GM19035 (cell line): ENCODE data around the gene ANKRD36C.
"Not testable (repeated sequence)": the region's sequence is repeated elsewhere in the genome, so short reads cannot be mapped to it uniquely, and the experiment has no call there.

Experiments used
- ATAC-seq: cut with Tn5 transposase; IDR thresholded peaks from one replicate; pipeline ENCODE4 v1.9.1; 2021; ENCODE audit not compliant: unreplicated experiment

ANKRD36C gene

GRCh38 chr2:95799892-95800291 lies 191.7 kb downstream of the ANKRD36C start:
- no peak for ATAC-seq

- ATAC-seq = not testable (repeated sequence)
Observed at GRCh38 chr2:95799147-95799889, 192.3 kb downstream of the ANKRD36C start.

GRCh38 chr2:95796249-95797099 lies 195.2 kb downstream of the ANKRD36C start:
- not testable (repeated sequence) for ATAC-seq

- not testable (repeated sequence) for ATAC-seq
Observed at GRCh38 chr2:95793970-95794369, 197.7 kb downstream of the ANKRD36C start.

- ATAC-seq = not testable (repeated sequence)
Observed at GRCh38 chr2:95790180-95790579, 201.4 kb downstream of the ANKRD36C start.

GRCh38 chr2:95789385-95789784 lies 202.2 kb downstream of the ANKRD36C start:
- not testable (repeated sequence) for ATAC-seq

GRCh38 chr2:95788642-95789041 lies 203.0 kb downstream of the ANKRD36C start:
- not testable (repeated sequence) for ATAC-seq
